Measurements from ENCODE around the gene TMEM220. TPM values are rescaled to one million over a fixed set of nuclear protein-coding genes. Genes with fewer than 3 reads are reported as not detected.

Gene TMEM220
- 0.12 and 0.26 TPM in 2 replicates for total RNA-seq (2014; rRNA removed; shearing (Covaris generic))

- DNase-seq (ENCODE audit: low spot score) = no peak
Measured at GRCh38 chr17:10729334-10730193, at the start of gene TMEM220. TMEM220 (minus strand) TSS chr17:10730023; CDS start chr17:10729851, 172 bp downstream.

GRCh38 chr17:10779609-10780008, 49.8 kb upstream of the TMEM220 start:
- no peak for DNase-seq (ENCODE audit: low spot score)

- DNase-seq (ENCODE audit: low spot score) = no peak
Measured at GRCh38 chr17:10777890-10778289, 48.1 kb upstream of the TMEM220 start.

GRCh38 chr17:10777131-10777807, 47.4 kb upstream of the TMEM220 start:
- DNase-seq (ENCODE audit: low spot score) = no peak

- no peak for DNase-seq (ENCODE audit: low spot score)
Measured at GRCh38 chr17:10776381-10776780, 46.6 kb upstream of the TMEM220 start.

GRCh38 chr17:10775740-10776356, 46.0 kb upstream of the TMEM220 start:
- no peak for DNase-seq (ENCODE audit: low spot score)

- DNase-seq (ENCODE audit: low spot score) = no peak
Measured at GRCh38 chr17:10775058-10775457, 45.2 kb upstream of the TMEM220 start.

- DNase-seq (ENCODE audit: low spot score) = no peak
Measured at GRCh38 chr17:10773391-10773790, 43.6 kb upstream of the TMEM220 start.

- no peak for DNase-seq (ENCODE audit: low spot score)
Measured at GRCh38 chr17:10772425-10773380, 42.9 kb upstream of the TMEM220 start.

GRCh38 chr17:10771148-10771547, 41.3 kb upstream of the TMEM220 start:
- no peak for DNase-seq (ENCODE audit: low spot score)

GRCh38 chr17:10769840-10770239, 40.0 kb upstream of the TMEM220 start:
- no peak for DNase-seq (ENCODE audit: low spot score)

GRCh38 chr17:10768750-10769251, 39.0 kb upstream of the TMEM220 start:
- no peak for DNase-seq (ENCODE audit: low spot score)

GRCh38 chr17:10767232-10767631, 37.4 kb upstream of the TMEM220 start:
- DNase-seq (ENCODE audit: low spot score) = no peak

GRCh38 chr17:10762037-10762436, 32.2 kb upstream of the TMEM220 start:
- DNase-seq (ENCODE audit: low spot score) = no peak

GRCh38 chr17:10761281-10761680, 31.5 kb upstream of the TMEM220 start:
- no peak for DNase-seq (ENCODE audit: low spot score)

GRCh38 chr17:10758062-10758461, 28.2 kb upstream of the TMEM220 start:
- DNase-seq (ENCODE audit: low spot score) = no peak

- DNase-seq (ENCODE audit: low spot score) = no peak
Measured at GRCh38 chr17:10757647-10758046, 27.8 kb upstream of the TMEM220 start.

- DNase-seq (ENCODE audit: low spot score) = no peak
Measured at GRCh38 chr17:10757067-10757466, 27.2 kb upstream of the TMEM220 start.

- no peak for DNase-seq (ENCODE audit: low spot score)
Measured at GRCh38 chr17:10756619-10757018, 26.8 kb upstream of the TMEM220 start.

- no peak for DNase-seq (ENCODE audit: low spot score)
Measured at GRCh38 chr17:10756185-10756584, 26.4 kb upstream of the TMEM220 start.

GRCh38 chr17:10755592-10756127, 25.8 kb upstream of the TMEM220 start:
- DNase-seq (ENCODE audit: low spot score) = no peak

Measured in A172 (cell line).